ENCODE results near the gene DNAJB12.
"Not testable (repeated sequence)": the region's sequence is repeated elsewhere in the genome, so short reads cannot be mapped to it uniquely, and the experiment has no call there.

Gene DNAJB12

DNA sequence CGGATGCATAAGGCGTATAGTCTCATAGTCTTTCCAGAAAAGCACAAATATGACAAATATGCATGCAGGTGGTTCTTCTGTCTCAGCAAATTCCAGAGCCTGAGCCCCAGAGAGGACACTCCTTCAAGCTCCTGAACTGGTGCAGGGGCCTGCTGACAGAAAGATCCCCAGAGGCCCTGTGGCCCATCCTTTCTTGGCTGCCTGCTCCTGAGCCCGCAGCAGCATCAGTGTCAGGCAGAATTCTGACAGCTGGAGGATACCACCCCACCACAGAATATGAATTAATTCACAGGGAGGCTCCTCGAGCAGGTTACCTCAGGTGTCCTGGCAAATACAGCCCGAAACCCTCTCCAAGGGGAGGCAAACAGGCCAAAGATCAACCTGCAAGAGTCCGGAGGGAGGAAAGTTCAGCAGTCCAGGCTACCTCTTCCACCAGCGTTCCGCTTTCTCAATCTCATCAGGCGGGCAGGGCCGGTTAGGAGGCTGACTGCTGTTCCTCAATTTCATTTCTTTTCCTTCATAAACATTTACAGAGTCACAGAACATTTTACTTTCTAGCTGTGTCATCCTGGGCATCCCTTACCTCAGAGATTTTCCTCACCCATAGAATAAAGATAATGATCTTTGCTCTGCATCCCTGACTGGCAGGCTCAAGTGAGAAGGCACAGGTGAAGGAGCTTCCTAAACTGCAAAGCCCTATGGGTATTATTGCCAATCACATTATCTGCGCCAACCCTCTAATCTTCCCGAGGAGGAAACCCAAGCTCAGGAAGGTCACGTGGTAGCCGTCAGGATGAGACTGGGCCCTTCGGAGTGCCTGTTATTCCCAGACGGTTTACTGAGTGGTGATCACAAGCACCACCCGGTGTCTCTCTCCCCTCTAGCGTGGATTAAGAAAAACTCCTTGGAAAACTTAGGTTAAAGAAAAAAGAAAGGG is 1.4 kb downstream of the DNAJB12 start:
- DNase-seq = no peak

DNA sequence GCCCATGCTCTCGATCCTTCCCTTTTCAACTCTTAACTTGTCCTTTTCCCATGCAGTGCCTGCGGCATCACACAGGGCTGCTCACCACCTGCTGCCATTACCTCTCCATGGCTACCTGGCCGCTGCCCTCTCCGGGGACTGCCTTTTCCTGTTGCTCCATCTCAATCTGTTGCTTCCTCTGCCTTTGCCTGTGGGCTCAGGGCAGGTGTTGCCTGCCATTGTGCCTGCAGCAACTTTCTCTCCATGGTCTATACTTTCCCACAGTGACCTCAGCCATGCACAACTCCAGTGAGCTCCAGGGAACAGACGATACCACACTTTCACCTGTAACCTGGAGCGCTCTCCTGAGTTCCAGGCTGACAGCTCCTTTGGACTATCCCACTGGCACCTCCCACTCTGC is 3.2 kb downstream of the DNAJB12 start:
- DNase-seq = no peak

DNA sequence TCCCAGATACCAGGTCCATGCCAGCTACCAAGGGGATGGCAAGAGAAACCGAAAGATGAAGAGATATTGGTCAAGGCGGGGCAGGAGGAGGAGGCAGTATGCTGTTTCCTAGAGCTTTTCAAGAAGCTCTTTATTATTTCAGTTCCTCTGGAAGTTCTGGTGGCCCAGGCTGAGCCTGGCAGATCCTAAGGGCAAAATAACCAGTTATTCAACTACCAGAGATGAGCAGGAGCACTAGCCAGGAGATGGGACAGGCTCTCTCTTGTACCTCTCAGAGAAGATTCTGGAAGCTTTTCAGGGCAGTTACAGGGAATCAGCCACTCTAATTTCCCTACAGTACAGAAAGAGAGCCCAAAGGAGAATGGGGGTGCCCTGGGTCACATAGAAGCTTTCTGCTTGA is 5.3 kb downstream of the DNAJB12 start:
- DNase-seq = no peak

DNA sequence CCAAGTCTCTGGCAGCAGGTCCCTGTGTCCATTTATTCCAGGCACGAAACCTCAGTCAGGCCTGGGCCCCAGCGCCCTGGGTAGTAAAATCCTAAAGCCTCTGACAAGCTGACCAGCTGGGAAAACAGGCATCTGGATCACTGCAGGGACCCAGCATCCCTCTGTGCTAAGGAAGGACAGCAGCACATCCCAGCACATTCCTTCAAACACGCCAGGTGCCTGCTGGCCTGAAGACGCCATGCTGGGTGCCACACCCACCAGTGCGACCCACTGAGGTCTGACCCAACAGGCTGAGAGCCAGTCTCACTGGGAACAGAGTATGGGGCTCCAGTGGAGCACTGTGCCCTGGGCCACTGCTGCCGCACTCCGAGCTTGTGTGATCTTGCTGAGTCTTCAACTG is 6.4 kb downstream of the DNAJB12 start:
- no peak for DNase-seq

DNA sequence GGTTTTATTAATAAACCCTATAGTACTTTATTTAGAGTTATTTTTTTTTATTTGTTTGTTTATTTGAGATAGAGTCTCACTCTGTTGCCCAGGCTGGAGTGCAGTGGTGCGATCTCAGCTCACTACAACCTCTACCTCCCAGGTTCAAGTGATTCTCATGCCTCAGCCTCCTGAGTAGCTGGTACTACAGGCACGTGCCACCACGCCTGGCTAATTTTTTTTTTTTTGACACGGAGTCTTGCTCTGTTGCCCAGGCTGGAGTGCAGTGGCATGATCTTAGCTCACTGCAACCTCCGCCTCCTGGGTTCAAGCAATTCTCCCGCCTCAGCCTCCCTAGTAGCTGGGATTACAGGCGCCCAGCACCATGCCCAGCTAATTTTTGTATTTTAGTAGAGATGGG is 8.6 kb downstream of the DNAJB12 start:
- DNase-seq = not testable (repeated sequence)

DNA sequence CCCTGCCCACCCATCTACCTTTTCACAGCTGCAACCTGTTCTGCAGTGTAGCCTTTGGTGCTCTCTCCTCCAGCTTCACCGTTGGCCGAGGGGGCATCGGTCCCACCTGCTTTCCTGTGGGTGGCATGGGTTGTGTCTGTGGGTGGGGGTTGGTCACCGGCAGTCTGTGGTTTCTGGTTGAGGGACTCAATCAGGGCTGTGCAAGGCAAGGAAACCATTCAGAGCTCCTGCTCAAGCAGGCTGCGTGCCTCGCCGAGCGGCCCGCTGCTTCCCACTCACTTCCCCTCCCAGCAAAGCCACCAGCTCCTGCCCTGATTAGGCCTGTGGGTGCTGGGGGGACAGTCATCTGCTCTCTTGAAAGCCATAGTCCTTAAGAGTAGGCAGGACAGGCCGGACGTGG is 9.8 kb downstream of the DNAJB12 start:
- DNase-seq = no peak

DNA sequence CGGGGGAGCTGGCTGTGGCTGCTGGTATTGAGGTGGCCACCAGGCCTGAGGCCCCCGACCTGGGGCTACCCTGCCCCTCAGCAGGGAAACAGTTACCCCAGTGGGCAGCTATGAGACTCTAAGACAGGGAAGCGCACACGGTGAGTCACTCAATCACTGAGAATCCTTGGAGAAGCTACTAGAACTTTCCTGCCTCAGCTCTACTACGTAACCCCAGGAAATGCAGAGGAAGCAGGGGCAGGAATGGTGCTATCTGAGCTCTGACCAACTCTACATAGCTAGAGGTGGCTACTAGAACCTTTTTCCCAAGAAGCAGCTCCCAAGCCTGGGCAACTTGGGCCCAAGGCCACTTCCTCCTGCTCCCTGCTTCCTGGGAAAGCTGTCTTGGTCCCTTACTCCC is 11.8 kb downstream of the DNAJB12 start:
- DNase-seq = no peak

DNA sequence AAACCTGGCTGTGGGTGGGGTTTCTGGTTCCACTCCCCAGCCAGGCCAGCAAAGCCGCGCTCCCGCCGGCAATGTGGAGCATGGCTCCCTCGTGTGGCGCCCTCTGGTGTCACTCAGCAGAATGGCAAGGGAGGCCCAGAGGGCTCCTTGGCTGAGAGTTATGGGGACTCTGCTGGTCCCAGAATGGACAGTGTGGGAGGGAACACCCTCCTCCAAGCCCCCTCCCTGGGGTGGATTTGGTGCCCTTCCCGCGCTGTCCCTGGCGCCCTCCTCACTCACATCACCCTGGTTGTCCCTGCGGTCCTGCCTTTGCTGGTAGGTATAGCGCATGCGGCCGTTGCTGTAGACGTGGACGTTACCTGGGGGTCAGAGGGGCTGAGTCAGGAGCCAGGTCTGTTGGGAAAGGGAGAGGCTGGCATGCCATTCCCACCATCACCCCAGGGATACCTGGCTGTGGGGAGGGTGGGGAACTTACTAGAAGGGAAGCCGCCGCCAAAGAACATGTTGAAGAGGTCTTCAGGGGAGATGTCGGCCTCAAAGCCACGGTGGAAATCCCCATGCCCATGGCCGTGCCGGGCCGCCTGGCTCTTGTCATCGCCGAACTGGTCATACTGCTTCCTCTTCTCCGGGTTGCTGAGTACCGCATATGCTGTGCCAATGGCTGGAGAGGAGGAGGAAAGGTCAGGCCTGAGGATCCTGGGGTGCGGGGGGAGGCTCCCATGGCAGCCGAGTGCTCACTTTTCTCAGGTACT is 14.0 kb downstream of the DNAJB12 start:
- no peak for DNase-seq

DNA sequence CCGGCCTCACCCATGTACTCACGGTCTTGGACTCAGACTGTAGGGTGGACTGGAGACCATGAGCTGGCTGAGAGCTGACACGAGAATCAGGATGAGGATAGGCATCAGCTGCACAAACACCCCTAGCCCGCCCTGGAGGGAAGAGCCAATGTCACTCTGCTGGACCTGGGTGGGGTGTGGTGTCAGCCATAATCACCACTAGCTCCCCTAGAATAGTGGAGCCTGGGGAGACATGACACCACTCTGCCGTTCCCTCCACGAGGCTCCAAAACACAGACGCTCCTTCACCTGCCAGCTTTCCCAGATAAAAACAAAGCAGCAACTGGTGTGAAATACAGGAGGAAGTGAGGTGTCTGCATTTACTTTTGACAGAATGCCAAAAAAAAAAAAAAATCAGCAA is 16.5 kb downstream of the DNAJB12 start:
- DNase-seq = no peak

DNA sequence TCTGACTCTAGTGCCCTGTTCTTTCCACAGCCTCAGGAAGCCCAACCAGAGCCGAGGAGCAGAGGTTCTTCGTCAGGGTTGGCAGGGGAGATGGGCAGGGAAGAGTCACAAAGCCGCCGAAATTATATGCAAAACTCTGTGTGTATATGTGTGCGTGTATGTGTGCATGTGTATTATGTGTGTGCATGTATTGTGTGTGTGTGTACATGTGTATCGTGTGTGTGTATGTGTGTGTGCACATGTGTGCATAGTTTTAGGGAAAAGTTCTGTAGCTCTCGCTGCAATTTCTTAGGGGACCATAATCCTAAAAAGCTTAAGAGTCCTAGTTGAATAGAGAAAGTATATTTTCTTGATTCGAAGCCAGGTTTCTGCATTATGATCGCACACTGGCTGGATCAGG is 17.0 kb downstream of the DNAJB12 start:
- DNase-seq = no peak

DNA sequence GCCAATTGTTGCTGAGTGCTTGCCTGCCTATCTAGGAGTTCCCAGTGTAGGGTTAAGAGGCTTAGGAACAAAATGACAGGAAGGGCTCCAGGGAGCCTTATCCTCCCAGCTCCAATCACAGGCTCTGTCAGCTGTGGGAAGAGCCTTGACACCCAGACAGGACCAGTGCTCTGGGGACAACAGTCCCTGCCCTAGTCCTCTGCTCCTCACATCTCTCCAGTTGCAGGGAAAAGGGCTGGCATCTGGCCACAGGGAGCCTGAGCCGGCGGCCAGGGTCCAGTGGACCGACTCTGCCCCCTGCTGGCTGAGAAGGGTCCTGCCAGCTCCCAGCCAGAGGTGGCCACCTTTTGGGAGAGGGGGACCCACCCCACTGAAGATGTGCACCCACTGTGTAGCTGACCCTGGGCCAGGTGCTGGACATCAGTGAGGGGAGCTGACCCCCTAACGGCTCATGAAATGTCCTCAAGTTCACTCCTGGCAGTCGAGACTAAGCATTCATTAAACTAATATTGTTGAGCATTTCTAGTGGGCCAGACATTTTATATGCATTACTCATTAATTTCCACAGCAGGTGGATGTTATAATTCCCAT is 17.6 kb downstream of the DNAJB12 start:
- DNase-seq = no peak

DNA sequence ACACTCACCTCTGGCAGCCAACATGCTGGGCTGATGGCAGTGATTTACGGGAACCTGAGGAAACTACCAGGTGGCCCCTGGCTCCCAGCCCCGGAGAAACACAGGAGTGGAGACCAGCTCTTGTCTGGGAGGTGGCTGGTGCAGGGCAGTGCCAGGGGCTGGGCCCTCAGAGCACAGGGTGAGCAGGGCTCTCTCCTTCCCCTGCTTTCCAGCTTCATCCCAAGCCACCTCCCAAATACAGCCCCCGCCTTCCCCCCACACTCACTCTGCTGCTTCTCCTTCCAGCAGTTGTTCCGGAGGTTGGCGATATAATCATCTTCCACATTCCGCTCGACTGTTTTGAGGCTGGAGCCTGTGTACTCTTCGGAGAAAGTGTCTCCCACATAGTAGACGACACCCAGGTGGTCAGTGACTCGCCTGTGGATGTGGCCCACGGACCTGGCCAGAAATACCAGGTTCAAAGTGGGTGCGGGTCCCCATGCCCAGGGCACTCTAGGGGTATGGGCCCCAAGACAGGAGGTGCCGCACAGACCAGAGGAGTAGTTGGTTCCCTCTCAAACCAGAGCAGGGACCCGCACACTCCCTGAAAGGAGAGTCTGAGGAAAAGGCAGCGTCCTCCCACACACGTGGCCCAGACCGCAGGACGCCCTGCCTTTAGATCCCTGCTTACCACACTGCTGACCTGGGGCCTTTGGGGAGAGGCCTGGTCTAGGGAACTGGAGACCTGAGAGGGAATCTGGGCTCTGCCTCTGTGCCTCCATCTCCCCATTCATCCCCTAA is 18.3 kb downstream of the DNAJB12 start:
- no peak for DNase-seq

DNA sequence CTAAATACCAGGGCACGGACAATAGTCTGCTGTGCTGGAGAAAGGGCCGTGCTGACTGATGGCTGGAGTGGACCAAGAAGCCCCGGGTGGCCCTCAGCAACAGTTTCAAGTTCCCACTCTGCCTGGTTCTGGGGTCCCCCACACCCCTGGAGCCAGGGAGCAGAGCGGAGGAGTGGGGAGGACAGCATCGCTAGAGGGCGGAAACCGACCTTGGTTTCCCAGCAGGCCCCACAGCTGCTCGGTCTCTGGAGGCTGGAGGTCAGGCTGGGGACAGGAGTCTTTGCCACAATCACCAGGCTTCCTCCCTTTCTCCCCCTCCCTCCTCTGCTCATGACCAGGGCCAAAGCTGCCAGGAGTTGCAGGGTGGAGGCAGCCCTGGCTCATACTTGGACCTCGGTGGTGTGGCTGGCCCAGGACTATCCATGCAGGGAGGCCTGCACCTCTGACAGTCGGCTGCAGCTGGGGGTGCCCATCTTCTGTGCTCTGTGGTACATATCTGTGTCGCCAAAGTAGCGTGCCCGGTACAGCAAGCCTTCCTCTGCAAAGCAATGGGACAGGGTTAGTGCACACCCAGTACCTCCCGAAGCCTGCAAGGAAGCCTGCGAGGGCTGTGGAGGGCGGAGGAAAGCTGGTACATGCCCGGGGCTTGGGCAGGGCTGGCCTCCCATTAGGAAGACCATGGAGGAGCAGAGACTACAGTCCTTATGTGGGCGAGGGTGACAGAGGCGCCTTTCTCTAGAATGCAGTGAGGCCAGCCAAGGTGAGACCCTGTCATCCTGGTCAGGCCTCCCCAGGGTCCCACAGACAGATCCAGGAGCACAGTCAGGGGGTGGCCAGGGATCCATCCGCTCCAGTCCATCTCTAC is 19.1 kb downstream of the DNAJB12 start:
- no peak for DNase-seq

DNA sequence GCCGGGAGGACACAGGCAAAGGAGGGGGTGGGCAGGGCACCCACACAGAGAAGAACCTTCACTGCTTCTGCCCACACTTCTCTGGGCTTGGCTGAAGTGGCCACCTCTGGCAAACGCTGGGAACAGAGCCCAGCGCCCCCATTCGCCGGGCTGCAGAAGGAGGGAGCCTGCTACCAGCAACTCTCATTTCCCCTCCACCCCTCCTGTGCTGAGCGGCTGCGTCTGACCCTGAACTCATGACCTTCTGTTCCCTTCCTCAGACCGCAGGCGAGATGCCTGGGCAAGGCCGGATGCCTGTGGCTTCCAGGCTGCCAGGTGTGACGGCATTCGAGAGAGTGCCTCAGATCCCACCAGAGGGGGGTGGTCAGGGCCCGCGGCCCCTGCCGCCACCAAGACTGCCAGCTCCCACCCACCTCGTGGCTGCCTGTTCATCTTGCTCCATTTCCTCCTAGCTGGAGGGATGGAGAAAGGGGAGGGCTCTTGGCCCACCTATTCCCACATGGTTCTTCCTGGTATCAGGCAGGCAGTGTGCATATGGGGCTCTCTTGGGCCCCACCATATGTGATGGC is 19.8 kb downstream of the DNAJB12 start:
- DNase-seq = no peak

DNA sequence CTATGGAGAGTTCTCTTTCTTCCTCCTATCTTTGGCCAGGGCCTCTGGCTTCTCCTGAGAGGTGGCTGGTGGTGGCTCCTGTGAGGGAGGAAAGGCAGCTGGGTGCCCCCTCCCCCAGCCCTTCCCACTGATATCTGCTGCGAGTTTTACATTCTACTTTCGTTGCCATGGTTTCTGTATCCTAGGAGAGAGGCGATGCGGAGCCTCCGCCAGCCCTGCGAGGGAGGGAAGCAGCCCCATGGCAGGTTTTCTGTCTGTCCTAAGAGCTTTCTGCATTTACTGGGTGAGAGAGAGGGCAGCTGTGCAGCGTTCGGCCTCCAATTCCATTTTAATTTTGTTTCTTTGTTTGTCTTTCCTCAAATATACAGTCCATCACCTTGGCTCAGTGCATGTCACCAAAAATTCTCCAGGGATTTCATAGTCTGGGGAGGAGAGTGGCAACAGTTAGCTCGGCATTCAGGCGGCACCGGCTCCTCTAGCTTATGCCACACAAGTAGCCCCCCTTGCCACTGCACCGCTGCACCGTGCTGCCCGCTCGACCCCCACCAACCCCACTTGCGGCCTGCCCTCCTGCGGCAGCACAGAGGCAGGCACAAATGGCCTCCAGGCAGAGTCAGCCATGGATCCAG is 20.4 kb downstream of the DNAJB12 start:
- peak; percentile 52 for DNase-seq

DNA sequence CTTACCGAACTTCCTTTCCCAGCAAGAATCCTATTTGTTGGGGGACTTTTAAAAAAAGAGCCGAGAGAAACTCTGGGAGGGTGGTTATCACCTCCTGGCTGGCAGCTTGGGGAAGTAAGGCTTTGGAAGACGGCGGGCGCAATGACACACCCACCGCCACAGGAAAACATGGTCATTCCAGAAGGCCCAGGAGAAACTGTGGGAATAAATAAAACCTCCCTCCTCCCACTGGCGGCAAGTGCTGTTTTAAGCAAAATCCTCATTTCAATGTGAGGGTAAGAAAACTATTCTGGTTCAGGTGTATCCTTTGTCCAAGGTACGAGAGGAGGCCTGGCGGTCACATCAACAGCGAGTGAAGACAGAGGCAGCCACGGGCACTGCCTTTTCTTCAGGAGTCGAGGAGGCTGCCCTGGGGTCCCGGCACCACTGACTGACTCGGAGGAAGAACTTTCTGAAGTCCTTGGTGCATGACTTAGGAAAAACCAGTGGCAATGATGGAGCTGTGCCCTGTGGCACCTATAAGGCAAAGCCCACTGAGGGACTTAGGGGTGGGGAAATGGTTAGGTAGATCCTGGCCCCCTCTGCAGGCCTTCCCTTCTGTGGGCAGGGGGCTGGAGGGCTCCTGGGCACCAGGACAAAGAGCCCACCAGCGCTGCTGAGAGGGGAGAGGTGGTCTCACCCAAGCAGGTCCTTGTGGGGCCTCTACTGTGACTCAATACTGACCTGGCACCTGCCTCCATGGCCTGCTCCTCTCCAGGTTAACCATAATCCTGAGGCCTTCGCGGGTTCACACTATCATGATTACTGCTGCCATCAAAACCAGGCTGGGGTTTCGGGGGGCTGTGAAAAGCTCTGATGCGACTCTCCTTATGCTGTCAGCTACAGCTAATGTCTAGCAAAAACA is 21.4 kb downstream of the DNAJB12 start:
- no peak for DNase-seq

DNA sequence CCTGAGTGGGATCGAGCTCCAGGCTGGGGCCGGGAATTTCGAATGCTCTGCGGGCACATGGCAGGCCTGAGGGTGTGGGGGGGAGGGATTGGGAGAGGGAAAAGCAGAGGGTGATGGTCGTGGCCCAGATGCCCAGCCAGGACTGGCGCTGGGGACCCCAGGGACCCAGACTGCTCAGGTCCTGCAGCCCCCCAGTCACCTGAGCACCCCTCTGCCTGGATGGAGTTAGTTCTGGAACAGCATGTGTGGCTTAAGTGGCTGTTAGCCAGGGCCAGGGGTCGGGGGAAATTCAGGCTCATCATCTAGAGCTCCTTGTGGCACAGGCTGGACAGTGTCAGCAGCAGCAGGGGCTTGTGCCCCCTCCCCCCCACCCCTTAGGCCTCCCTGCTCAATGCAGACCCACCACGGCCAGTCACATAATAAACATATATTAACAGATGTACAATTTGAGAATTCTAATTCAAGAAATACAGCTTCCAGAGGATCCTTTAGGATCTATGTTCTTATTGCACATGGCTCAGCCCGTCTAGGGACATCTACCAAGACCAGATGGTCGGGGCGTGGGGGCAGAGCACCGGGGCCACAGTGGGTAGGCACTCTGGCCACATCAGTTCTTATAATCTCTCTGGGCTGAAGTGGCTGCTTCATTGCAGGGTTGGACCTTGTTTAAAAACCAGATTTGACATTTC is 22.2 kb downstream of the DNAJB12 start:
- DNase-seq = no peak

DNA sequence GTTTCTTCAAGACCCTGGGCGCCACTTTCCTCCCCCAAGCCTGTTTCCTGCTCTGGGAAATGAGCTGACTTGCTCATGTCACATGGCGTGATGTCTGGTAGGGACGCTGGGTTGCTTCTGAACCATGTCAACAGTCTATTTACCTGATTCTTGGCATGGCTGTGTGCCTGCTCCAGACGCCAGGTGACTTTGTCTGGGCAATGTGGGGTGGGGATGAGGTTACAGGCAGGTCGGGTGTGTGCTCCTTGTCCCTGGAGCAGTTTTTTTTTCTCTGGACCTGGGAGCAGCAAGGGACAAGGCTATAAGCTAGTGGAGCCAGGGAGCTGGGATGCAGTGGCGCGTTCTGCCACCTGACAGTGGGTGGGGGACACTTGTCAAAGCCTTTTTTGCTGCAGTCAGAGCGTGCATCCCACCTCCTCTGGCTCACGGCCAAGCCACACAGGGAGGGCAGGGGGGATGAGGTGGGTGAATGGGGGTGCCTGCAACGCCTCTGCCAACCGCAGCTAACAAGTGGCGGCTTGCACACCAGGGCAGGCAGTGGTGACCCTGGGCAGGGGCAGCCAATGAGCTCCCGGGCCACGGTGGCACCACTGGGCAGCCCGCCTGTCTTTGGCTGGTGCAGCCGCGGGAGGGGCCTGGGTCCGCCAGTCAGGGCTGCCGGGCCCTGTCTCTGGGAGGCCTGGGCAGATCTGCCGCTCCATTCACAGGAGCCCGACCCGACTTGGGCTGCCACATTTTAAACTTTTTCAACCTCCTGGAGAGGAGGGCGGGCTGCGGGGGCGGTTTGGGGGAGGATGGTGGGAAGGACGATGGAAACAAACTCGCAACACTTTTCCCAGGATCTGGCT is 22.9 kb downstream of the DNAJB12 start:
- DNase-seq = peak; percentile 52

DNA sequence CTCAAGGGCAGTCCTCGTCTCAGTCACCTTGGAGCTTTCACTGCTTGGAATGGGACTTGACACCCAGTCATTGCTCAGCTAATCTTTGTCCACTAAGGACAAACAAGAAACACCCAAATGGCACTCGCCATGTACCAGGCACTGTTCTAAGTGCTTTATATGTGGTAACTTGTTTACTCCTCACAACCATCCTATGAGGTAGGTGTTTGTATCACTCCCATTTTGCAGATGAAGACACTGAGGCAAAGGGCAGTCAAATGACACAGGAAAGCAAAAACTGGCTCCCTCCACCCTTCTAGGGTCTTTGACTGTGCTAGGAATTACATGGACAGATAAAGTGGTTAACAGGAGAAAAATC is 24.7 kb downstream of the DNAJB12 start:
- DNase-seq = no peak
